HG03342 (cell line): ENCODE data around the gene IFI44.
A peak's percentile ranks its signal among the peaks of the same experiment; 100 is the strongest.

Experiments
- ATAC-seq: cut with Tn5 transposase; IDR thresholded peaks from one replicate; pipeline ENCODE4 v1.9.1; 2021; ENCODE audit warnings: mild to moderate bottlenecking, moderate library complexity; ENCODE audit not compliant: unreplicated experiment

IFI44 gene, protein sequence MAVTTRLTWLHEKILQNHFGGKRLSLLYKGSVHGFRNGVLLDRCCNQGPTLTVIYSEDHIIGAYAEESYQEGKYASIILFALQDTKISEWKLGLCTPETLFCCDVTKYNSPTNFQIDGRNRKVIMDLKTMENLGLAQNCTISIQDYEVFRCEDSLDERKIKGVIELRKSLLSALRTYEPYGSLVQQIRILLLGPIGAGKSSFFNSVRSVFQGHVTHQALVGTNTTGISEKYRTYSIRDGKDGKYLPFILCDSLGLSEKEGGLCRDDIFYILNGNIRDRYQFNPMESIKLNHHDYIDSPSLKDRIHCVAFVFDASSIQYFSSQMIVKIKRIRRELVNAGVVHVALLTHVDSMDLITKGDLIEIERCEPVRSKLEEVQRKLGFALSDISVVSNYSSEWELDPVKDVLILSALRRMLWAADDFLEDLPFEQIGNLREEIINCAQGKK

GRCh38 chr1:78649628-78650027 lies at the start of gene IFI44:
TSS of gene IFI44 (plus strand) at chr1:78649831. CDS start at chr1:78650196, 365 bp downstream.
- peak; percentile 86 for ATAC-seq

DNA sequence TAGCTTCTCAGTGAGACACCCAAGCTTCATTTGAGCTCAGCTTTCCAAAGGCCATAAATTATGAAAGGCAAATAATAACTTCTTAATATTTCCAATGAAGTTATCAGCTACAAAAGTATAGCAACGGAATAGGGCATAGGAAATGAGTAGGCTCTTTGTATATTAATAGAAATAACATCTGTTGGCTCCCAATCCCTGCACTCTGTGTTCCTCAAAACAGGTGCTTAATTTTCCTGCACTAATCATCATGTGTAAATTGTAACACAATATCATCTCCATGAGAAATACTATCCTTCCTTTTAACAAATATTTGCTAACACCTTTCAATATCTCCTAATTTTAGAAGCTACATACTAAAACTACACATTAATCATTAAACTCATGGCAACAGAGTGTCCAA lies 48.6 kb upstream of the IFI44 start:
- ATAC-seq = no peak

DNA sequence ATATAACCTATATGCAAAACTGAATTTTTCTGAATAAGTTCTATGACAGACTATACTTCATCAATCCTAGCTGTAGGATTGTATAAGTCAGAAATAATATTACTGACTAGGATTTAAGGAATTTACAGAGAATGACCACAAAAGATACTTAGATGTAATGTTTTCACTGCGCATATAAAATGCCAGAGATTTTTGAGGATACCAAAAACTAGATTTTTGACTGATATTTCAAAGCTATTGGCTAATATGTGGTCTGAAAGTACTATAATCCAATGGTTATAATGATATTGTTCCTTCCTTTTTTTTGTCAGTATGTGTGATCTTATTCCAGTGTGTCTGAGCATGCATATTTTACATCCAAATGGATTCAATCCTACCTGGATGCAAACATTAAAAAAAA lies 46.4 kb upstream of the IFI44 start:
- no peak for ATAC-seq

DNA sequence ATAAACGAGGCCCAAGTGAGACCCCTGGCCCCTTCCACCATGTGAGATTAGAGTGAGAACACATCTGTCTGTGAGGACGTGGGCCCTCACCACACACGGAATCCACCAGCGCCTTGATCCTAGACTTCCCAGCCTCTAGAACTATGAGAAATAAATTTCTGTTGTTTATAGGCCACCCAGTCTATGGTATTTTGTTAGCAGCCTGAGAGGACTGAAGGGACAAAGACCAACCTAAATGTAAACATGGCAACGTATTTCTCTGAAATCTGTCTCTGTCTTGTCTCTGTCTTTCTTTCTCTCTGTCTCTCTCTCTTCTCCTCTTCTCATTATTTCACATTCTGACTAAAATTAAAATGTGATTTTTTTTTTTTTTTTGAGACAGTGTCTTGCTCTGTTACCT lies 45.0 kb upstream of the IFI44 start:
- ATAC-seq = no peak

GRCh38 chr1:78606274-78606673 lies 43.4 kb upstream of the IFI44 start:
- ATAC-seq = no peak

DNA sequence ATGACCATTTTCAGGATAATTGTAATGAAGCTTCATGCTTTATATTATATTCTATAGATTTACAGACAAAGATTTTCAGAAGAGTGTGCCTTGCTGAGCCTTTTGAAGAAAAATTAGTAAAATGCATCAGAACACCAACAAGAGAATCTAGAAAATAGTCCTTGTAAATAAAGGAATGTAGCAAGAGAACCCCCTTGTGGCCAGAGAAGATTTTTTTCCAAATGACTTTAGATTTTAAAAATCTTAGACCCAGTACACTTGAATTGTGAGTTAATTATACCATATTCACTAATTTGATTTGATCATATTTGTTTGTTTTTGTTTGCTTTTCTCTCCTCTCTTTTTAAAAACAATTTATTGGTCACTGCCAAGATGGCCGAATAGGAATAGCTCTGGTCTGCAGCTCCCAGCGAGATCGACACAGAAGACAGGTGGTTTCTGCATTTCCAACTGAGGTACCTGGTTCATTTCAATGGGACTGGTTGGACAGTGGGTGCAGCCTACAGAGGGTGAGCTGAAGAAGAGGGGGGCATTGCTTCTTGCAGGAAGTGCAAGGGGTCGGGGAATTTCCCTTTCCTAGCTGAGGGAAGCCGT lies 42.2 kb upstream of the IFI44 start:
- no peak for ATAC-seq

DNA sequence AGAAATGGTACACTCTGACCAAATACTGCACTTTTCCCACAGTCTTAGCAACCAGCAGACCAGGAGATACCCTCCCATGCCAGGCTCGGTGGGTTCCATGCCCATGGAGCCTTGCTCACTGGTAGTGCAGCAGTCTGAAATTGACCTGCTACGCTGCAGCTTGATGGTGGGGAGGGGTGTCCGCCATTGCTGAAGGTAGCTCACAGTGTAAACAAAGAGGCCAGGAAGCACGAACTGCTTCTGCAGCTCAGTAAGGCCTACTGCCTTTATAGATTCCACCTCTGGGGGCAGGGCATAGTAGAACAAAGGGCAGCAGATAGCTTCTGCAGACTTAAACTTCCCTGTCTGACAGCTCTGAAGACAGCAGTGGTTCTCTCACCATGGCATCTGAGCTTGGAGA lies 41.7 kb upstream of the IFI44 start:
- ATAC-seq = no peak

DNA sequence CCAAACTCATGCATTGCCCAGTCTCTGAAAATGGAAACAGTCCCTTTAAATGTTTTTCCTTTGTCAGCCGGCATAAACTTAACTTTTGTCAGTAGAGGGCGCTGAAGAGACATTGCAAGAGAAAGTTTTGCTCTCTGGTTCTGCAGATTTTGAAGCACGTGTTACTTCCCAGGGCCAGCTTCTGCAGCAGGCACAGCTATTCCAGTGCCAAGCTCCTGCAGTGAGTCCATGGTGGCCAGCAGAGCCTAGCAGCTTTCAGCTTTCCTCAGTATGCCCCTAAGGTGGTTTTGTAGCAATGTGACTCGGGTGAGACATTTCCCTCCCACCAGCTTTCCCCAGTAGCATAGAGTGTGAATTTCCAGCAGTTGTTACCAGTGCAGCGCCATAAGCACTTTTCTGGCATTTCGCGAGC lies 32.0 kb upstream of the IFI44 start:
- peak; percentile 40 for ATAC-seq

GRCh38 chr1:78619032-78619431 lies 30.6 kb upstream of the IFI44 start:
- ATAC-seq = no peak

DNA sequence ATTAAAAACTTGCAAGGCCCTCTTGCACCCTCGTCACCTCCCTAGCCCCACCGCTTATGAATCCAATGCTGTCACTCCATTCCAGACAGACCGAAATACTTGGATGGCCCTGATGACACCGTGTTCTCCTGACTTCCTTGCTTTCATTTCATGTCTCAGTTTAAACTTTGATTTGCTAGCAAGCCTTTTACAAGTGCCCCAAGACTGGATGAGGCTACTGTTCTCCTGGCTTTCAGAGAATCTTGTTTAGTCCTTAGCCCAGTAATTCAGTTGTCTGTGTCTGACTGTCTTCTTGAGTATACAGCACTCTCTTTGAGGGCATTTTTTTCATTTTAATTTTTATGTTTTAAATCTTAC lies 30.2 kb upstream of the IFI44 start:
- peak; percentile 11 for ATAC-seq

DNA sequence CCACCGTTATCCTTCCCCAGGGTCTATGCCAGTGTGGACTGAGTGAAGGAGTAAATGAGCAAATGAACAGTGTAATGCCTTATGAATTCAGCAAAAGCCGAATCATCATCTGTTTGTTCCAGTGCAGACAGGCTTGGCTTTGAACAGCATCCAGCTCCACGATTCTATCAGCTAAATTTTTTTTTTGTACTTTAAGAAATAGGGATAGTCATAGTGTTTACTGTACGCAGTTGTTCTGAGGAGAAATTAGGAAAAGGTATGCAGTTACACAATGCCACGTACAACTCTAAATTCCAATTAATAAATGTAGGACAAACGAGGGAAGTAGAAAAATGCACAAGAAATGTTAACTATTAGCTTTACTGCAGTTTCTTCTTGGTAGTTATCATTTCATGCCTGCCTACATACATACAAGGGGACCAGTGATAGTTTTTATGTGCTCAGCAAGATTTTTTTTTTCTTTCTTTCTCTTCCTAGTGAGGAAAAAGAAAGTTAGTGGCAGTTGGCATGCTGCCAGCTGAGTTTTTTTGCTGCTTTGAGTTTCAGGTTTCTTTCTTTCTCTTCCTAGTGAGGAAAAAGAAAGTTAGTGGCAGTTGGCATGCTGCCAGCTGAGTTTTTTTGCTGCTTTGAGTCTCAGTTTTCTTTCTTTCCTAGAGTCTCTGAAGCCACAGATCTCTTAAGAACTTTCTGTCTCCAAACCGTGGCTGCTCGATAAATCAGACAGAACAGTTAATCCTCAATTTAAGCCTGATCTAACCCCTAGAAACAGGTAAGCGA lies 29.6 kb upstream of the IFI44 start, which contains the start of gene IFI44L:
Gene IFI44L, plus strand, starts transcription at position 646 of the 777 bp plus-strand sequence. CDS start 7,468 bp downstream, outside the sequence.
- peak; percentile 41 for ATAC-seq

- ATAC-seq = peak; percentile 21
These were observed 29.0 kb upstream of the IFI44 start for GRCh38 chr1:78620666-78621065.

GRCh38 chr1:78622548-78622947 lies 27.1 kb upstream of the IFI44 start:
- no peak for ATAC-seq

- ATAC-seq = no peak
These were observed 25.6 kb upstream of the IFI44 start for GRCh38 chr1:78624035-78624434.

DNA sequence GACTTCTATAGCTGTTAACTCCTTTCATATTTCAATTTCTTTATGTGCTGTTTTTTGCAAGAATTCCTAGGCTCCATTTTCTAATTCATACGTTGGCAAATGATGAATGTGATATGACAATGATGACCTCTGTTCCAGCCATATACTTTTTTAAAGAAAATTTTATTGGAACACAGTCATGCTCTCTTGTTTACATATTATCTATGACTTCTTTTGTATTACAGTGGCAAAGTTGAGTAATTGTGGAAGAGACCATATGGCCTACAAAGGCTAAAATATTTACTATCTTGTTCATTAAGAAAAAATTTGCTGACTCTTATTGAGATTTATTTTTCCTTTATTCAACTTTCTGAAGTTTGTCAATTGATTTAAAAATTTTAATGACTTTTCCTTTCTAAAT lies 22.3 kb upstream of the IFI44 start:
- ATAC-seq = no peak

DNA sequence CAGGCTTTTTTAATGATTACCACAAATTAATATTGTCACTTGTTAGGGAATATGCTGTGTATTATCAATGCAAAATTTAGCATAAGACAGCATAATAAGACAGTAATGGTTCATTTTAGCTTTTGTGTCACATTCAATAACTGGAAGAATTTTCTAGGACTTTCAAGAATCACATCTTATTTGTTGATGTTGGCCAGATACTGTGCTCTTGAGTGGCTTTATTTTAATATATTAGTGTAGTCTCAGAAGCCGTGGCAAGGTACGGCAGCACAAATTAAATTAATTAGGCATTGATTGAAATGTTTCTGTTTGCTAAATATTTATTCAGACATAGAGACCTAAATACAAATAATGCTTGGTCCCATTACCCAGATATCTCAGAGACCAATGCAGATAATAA lies 19.0 kb upstream of the IFI44 start:
- no peak for ATAC-seq

DNA sequence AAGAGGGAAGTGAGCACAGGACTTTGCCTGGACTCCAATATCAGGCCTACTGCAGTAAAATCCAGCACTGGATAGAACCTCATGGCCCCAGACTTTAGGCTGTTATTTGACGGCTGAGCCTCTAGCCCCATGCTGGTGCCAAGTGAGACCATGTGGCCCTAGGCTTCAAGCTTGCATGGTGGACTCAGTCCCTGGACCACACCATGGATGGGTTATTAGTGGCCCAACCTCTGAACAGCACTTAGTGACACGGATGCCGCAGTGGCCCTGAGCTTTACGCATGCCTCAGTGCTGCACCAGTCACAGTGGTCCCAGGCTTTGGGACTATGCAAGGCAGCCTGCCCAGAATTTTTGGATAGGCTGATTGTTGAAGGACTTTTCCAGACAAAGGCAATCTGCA lies 16.4 kb upstream of the IFI44 start:
- no peak for ATAC-seq

DNA sequence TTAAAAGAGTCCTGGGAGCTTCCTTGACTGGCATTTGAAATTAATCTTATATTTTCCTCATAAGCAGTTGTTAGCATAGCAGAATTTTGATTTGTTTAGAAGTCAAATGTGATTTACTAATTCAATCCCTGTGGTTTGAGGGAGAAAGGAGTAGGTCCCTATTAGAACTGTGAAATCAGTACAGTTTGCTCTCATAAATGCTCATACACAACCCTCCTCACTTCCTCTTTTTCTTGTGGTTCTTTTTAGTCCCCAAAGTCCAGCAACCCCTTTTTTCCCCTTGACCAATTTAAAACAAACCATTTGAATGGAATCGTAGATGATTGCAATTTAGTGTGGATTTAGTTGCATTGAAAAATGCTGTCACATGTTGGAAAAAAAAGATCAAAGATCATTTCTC lies 9.2 kb upstream of the IFI44 start:
- peak; percentile 63 for ATAC-seq

DNA sequence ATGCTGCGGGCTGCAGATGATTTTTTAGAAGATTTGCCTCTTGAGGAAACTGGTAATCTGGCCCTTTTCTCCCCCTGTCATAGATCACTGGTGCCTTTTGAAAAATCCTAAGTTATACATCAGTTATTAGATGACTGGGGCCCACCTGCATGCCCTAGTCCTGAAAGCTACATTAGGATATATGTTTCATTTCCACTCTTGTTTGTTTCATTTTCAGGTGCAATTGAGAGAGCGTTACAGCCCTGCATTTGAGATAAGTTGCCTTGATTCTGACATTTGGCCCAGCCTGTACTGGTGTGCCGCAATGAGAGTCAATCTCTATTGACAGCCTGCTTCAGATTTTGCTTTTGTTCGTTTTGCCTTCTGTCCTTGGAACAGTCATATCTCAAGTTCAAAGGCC lies 8.1 kb upstream of the IFI44 start:
- no peak for ATAC-seq

DNA sequence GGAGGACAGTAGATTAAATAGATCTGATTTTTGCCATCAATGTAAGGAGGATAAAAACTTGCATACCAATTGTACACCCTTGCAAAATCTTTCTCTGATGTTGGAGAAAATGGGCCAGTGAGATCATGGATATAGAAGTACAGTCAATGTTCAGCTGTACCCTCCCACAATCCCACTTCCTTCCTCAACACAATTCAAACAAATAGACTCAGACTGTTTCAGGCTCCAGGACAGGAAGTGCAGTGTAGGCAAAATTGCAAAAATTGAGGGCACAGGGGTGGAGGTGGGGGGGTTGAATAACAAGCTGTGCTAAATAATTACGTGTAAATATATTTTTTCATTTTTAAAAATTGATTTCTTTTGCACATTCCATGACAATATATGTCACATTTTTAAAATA lies 3.9 kb upstream of the IFI44 start:
- no peak for ATAC-seq

- no peak for ATAC-seq
These were observed 2.4 kb upstream of the IFI44 start for GRCh38 chr1:78647238-78647637.
